Dermis blood vessel endothelial cell (primary cell): ENCODE data around the gene SCARF2. TPM values are rescaled to one million over a fixed set of nuclear protein-coding genes. Genes with fewer than 3 reads are reported as not detected.
"Not testable (repeated sequence)": the region's sequence is repeated elsewhere in the genome, so short reads cannot be mapped to it uniquely, and the experiment has no call there.

Experiments used
- DNase-seq: peaks from one replicate; pipeline ENCODE4 v3.0.0; 2010
- total RNA-seq: library from RNA; depleted of rRNA; stranded (reverse); fragments of >200 nt; gene quantifications from 2 replicates; pipeline ENCODE4 v1.2.3, GENCODE V29; 2014

Gene SCARF2
- total RNA-seq, result 9.7 and 12.0 TPM in 2 replicates

GRCh38 chr22:20437613-20438426, at the start of gene SCARF2:
SCARF2 (minus strand) TSS chr22:20437825; CDS start chr22:20437754, 71 bp downstream.
- DNase-seq, result peak; percentile 52

GRCh38 chr22:20486229-20486628, 48.6 kb upstream of the SCARF2 start:
- DNase-seq, result no peak

GRCh38 chr22:20484948-20485683, 47.5 kb upstream of the SCARF2 start:
- no peak for DNase-seq

- DNase-seq, result no peak
Observed at GRCh38 chr22:20483771-20484170, 46.1 kb upstream of the SCARF2 start.

- not testable (repeated sequence) for DNase-seq
Observed at GRCh38 chr22:20483143-20483506, 45.5 kb upstream of the SCARF2 start.

- DNase-seq, result no peak
Observed at GRCh38 chr22:20479612-20480196, 42.1 kb upstream of the SCARF2 start.

- DNase-seq, result not testable (repeated sequence)
Observed at GRCh38 chr22:20478059-20478458, 40.4 kb upstream of the SCARF2 start.

GRCh38 chr22:20475569-20475968, 37.9 kb upstream of the SCARF2 start:
- not testable (repeated sequence) for DNase-seq

- no peak for DNase-seq
Observed at GRCh38 chr22:20475115-20475436, 37.5 kb upstream of the SCARF2 start.

- no peak for DNase-seq
Observed at GRCh38 chr22:20472629-20473442, 35.2 kb upstream of the SCARF2 start.

- DNase-seq, result no peak
Observed at GRCh38 chr22:20471126-20471833, 33.7 kb upstream of the SCARF2 start.

GRCh38 chr22:20470525-20470924, 32.9 kb upstream of the SCARF2 start:
- DNase-seq, result not testable (repeated sequence)

GRCh38 chr22:20469110-20469868, 31.7 kb upstream of the SCARF2 start:
- DNase-seq, result no peak

- no peak for DNase-seq
Observed at GRCh38 chr22:20466659-20467379, 29.2 kb upstream of the SCARF2 start.

- DNase-seq, result no peak
Observed at GRCh38 chr22:20465759-20466077, 28.1 kb upstream of the SCARF2 start.

- no peak for DNase-seq
Observed at GRCh38 chr22:20464912-20465758, 27.5 kb upstream of the SCARF2 start.

- no peak for DNase-seq
Observed at GRCh38 chr22:20464096-20464614, 26.5 kb upstream of the SCARF2 start.

- DNase-seq, result peak; percentile 19
Observed at GRCh38 chr22:20463324-20464095, 25.9 kb upstream of the SCARF2 start.

GRCh38 chr22:20459862-20460261, 22.2 kb upstream of the SCARF2 start:
- DNase-seq, result no peak
